GM12873 (cell line): ENCODE data around the gene ZNF385B.

Experiments used
- TF ChIP-seq, protein P1 (sequence below): IDR thresholded peaks from 2 replicates; pipeline ENCODE4 v1.5.1; 2012; ENCODE audit warnings: low read depth, mild to moderate bottlenecking, moderate library complexity, low read length, control low read depth; ENCODE audit not compliant: insufficient read depth; ENCODE audit errors: missing control alignments

Gene ZNF385B

DNA sequence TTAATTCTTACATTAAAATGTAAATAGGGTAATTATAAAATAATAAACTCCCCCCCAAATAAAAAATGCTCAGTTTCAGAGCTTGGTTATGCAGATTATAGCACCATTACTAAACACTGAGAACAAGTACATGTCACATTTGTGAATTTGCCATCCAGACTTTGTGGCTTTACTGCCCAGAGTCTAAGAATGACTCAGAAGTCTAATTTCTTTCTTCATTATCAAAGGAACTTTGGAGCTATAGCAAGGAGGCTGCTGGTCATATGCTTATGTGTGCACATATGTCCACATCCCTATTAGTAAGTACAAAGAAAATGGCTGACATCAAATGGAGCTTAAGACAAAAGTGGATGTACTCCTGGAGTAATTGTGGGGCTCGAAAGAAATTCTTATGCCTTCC lies 348.2 kb downstream of the ZNF385B start:
- TF ChIP-seq, protein P1, sequence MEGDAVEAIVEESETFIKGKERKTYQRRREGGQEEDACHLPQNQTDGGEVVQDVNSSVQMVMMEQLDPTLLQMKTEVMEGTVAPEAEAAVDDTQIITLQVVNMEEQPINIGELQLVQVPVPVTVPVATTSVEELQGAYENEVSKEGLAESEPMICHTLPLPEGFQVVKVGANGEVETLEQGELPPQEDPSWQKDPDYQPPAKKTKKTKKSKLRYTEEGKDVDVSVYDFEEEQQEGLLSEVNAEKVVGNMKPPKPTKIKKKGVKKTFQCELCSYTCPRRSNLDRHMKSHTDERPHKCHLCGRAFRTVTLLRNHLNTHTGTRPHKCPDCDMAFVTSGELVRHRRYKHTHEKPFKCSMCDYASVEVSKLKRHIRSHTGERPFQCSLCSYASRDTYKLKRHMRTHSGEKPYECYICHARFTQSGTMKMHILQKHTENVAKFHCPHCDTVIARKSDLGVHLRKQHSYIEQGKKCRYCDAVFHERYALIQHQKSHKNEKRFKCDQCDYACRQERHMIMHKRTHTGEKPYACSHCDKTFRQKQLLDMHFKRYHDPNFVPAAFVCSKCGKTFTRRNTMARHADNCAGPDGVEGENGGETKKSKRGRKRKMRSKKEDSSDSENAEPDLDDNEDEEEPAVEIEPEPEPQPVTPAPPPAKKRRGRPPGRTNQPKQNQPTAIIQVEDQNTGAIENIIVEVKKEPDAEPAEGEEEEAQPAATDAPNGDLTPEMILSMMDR = no peak

DNA sequence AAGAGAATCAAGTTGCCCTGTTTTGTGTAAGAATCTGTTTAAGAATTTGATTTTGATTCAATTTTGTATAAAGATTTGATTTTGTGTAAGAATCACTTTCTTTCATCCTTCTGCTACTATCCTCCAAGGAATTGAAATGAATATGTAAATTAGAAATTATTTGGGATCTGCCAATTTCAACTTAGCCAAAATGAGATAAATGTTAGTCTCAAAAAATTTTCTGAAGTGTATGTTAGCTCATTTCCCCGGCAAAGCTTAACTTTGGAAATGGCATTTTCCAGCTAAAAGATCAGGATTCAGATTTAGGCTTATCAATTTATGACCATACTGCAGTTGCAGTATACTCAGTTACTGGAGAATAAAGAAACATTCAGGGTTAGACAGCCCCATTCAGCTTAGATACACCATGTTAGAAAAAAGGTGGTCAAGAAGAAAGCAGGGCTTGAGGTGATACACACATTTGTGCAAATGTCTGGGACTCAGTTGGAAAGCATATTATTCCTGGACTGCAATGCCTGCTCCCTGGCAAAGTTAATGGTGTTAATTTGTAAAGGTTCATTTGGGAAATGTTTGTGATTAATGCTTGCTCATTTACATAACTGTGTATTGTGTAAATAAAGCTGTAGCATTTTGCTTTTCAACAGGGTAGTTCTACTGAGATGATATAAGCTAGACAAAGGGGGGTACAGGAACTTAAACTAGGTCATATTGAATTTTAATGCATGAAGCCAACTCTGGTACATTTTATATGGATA lies 349.0 kb downstream of the ZNF385B start:
- TF ChIP-seq, protein P1 = no peak

DNA sequence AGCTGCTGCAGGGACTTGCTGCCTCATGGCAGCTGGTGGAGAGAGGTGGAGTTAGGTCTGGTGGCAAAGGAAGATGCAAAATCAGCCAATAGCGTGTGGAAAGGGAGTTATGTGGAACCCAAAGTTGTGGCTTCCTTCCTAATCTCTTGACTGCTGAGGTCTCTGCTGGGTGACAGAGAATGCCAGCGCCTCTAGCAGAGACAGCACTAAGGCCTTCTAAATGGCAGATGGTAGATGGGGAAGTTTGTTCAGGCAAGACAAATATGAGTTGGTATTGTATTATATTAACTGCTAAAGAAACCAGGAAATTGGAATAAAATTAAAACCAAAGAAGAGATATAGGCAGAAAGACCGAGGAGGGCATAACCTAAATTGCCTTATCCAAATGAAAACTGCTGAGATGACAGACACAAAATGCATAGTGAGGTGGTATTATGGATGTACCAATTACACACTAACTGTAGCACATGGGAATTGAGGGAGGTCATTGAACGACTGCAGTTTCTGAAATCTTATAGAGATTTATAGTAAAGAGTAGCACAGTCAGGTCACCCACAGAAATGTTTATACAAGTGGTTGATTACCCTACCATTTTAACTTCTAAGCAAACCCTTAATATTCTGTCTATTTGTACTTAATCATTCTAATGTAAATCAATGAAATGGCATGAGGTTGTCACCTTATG lies 350.2 kb downstream of the ZNF385B start:
- TF ChIP-seq, protein P1 = no peak

DNA sequence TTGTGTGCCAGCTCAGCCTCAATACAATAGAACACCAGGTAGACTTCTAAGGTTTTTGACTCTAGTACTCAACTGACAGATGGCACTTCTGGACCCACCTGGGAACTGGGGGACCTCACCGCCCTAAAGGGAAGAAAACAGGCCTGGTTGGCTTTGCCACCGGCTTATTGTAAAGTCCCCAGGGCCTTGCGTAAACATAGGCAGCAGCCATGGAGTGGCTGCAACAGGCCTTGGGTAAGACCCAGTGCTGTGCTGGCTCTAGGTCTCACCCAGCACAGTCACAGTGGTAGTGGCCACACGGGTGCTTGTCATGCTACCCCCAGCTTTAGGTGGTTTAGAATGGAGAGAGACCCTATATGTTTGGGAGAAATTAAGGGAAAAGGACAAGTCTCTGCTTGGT lies 366.1 kb downstream of the ZNF385B start:
- TF ChIP-seq, protein P1 = no peak

DNA sequence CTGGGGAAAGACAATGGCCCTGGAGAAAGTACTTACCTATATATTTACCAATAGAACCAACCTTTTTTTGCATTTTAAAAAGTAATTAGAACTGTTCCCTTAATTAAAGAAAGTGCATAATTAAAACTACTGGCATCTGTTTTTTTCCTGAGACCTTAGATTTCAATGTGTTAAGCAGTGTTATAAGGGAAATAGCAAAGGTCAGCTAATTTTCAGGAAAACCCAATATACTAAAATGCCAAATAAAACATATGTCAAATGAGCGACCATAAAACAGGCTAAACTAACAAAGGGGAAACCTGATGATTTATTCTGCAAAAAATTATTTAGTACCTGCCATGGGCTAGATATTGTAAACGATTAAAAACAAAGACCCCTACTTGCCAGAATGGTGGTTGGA lies 372.8 kb downstream of the ZNF385B start:
- TF ChIP-seq, protein P1 = no peak

DNA sequence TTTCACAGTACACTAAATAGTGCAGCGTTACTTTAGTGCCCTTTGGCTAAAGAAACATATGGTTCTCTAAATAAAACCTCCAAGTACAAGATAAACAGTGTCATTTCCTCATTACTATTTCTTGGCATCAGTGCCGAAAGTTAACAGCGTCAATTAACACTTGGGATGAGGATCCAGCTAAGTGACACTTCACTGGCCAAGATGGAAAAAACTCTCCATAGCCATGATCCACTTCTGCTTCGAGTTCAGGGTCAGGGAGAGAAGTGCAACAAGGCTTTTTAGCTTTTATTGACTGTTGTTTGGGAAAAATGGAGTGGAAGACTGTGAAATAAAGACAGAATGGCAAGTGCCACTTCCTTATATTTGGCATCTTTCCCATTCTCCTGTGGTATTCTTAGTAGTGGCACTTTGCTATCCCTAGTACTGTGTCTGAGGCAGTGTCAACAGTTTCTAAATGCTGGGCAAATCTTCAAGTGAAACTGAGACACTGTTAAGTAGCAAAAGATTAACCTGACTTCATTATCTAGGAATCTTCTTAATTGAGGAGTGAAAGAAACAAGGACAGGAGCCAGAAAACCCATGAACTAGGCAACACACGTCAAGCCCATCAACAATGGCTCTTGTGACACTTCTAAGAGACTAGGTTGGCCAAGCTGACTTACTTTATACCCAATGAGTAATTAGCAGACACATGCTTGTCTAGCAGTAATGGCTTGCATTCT lies 374.2 kb downstream of the ZNF385B start:
- TF ChIP-seq, protein P1 = no peak

DNA sequence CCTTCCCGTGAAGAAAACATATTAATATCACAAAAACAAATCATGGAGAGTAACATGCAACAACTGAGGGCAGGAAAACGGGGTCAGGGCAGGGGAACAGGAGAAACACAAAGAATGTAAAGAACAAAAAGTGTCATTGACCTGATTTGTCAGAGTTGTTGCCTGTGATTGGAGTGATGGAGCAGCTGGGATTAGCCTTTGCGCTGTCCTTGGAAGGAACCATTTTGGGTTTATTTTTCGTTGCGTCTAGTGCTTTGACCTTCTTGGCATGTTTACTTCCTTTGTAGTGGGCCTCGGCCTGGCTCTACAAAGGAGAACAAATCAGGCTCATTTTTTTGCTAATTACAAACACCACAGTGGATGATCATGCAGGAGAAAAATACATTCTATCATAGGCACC lies 378.3 kb downstream of the ZNF385B start:
- TF ChIP-seq, protein P1 = no peak
